Vagina (tissue), 2 donors: Measurements from ENCODE around the gene CFD.

Experiments used
- POLR2AphosphoS5 ChIP-seq, 2 donors: sonication (generic); formaldehyde crosslinking; IDR thresholded peaks; one replicate each; pipeline ENCODE4 v1.9.0; 2017; ENCODE audit warnings: antibody characterized with exemption in 2 of 2, mild to moderate bottlenecking in 2 of 2, low read depth in 1 of 2; ENCODE audit not compliant: insufficient read depth in 1 of 2
- TF ChIP-seq, protein P1 (sequence below), 3 experiments: fragments of 450-650 bp in 2 of 3; fragments of 200-600 bp in 1 of 3; sonication (generic) in 1 of 3; IDR thresholded peaks; one replicate each; pipeline ENCODE4 v1.5.1; 2017 to 2019; ENCODE audit warnings: antibody characterized with exemption in 3 of 3, mild to moderate bottlenecking in 2 of 3, moderate library complexity in 2 of 3

- TF ChIP-seq, protein P1, sequence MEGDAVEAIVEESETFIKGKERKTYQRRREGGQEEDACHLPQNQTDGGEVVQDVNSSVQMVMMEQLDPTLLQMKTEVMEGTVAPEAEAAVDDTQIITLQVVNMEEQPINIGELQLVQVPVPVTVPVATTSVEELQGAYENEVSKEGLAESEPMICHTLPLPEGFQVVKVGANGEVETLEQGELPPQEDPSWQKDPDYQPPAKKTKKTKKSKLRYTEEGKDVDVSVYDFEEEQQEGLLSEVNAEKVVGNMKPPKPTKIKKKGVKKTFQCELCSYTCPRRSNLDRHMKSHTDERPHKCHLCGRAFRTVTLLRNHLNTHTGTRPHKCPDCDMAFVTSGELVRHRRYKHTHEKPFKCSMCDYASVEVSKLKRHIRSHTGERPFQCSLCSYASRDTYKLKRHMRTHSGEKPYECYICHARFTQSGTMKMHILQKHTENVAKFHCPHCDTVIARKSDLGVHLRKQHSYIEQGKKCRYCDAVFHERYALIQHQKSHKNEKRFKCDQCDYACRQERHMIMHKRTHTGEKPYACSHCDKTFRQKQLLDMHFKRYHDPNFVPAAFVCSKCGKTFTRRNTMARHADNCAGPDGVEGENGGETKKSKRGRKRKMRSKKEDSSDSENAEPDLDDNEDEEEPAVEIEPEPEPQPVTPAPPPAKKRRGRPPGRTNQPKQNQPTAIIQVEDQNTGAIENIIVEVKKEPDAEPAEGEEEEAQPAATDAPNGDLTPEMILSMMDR (IDR thresholded peaks at IDR 0.05): no peak
- no peak for TF ChIP-seq POLR2AphosphoS5 (IDR thresholded peaks at IDR 0.05; ENCODE audit: insufficient read depth in 1 of 2, low read depth in 1 of 2)
Observed at GRCh38 chr19:855566-856120, 3.8 kb upstream of the CFD start.
